Aorta (tissue), 5 donors: ENCODE data around the gene EFNA4. TPM values are rescaled to one million over a fixed set of nuclear protein-coding genes. Genes with fewer than 3 reads are reported as not detected.

Experiments
- ATAC-seq: fragments of 200-7000 bp; cut with Tn5 transposase; one replicate; pipeline ENCODE4 v1.9.1; 2022; ENCODE audit warnings: moderate library complexity; ENCODE audit not compliant: low FRiP score
- DNase-seq, 2 donors: peaks; one replicate each; pipeline ENCODE4 v3.0.0-alpha.2; 2020
- H3K27ac ChIP-seq, 2 donors: one replicate each; pipeline ENCODE4 v1.5.1; 2013; ENCODE audit warnings: low read length in 2 of 2, mild to moderate bottlenecking in 2 of 2, moderate library complexity in 2 of 2, control low read depth in 1 of 2, inconsistent platforms in 1 of 2, low read depth in 1 of 2
- H3K27me3 ChIP-seq, 2 donors: one replicate each; pipeline ENCODE4 v1.6.1; 2013; ENCODE audit warnings: control low read depth in 1 of 2, low read length in 1 of 2, mild to moderate bottlenecking in 1 of 2, moderate library complexity in 1 of 2; ENCODE audit not compliant: insufficient read depth in 2 of 2, control insufficient read depth in 1 of 2
- H3K36me3 ChIP-seq, 2 donors: one replicate each; pipeline ENCODE4 v1.6.1; 2013; ENCODE audit warnings: control low read depth in 1 of 2, low read length in 1 of 2, mild to moderate bottlenecking in 1 of 2; ENCODE audit not compliant: insufficient read depth in 2 of 2, control insufficient read depth in 1 of 2
- H3K4me1 ChIP-seq, 2 donors: one replicate each; pipeline ENCODE4 v1.6.1; 2013; ENCODE audit warnings: low read length in 2 of 2, control low read depth in 1 of 2, mild to moderate bottlenecking in 1 of 2, moderate library complexity in 1 of 2; ENCODE audit not compliant: insufficient read depth in 2 of 2, control insufficient read depth in 1 of 2
- H3K4me3 ChIP-seq, 2 donors: one replicate each; pipeline ENCODE4 v1.5.1; 2013; ENCODE audit warnings: low read length in 2 of 2, control low read depth in 1 of 2, mild to moderate bottlenecking in 1 of 2
- H3K9me3 ChIP-seq: one replicate; pipeline ENCODE4 v1.6.1; 2013; ENCODE audit warnings: mild to moderate bottlenecking, low read length; ENCODE audit not compliant: control insufficient read depth
- WGBS, 2 donors: extraction: QIAGEN DNeasy Blood & Tissue Kit; methylation state at CpG; one replicate each; pipeline ENCODE4 v1.1.7; 2013; 5-methylcytosine and 5-hydroxymethylcytosine counted together
- intact Hi-C, 2 donors: fragments of 100-400 bp; cut with DNase I; formaldehyde crosslinking; loops; one replicate each; pipeline versions ENCODE4 v1.14.2 to v1.15.0; 2022
- polyA plus RNA-seq, 2 donors: library from polyadenylated mRNA; stranded (reverse); fragments of 200-250 nt; gene quantifications; one replicate each; pipeline ENCODE4 v1.2.3, GENCODE V29; 2013
- total RNA-seq, 2 donors: library from RNA; stranded (reverse); fragmentation: NEBNext Ultra II Directional; extraction: Animal tissue kit (Norgen Biotek cat#: 25700); gene quantifications; one replicate each; pipeline ENCODE4 v1.2.1, GENCODE V29; 2021
- donor health status: healthy with polysubstance abuse.
- donor health status: Bipolar disorder and iron deficiency.
- donor health status: DM: no; HTN: no; CAD: no.
- donor health status: DM: no; HTN: no; CAD: no.
- donor health status: DM: yes; HTN: yes; CAD: no.

Gene EFNA4
- total and polyA plus RNA-seq, 4 donors: 3.0 to 5.7 (median 4.0) TPM

DNA sequence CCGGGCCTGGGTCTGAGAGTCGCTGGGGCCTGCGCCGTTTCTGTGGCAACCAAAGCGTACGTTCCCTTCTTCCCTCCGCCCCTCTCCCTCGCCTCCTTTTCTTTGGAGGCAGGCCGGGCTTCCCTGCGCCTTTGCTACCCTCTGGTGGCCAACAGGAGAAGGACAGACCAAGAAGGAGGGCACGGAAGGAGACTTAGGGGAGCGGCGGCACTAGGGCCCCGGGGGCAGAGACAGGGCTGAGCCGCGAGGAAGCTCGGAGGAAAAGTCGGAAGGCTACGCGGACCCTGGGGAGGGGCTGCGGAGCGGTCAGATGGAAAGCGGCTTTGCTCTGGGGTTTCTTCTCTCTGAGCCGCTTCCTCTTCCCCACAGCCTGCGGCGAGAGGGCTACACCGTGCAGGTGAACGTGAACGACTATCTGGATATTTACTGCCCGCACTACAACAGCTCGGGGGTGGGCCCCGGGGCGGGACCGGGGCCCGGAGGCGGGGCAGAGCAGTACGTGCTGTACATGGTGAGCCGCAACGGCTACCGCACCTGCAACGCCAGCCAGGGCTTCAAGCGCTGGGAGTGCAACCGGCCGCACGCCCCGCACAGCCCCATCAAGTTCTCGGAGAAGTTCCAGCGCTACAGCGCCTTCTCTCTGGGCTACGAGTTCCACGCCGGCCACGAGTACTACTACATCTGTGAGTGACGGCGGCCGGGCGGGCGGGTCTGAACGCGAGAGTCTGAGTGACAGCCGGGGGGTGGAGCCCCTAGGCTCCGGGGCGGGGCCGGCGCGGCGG is 21.4 kb downstream of the EFNA4 start:
- intact Hi-C loops: loop anchor here (1.0 to 5.0 kb wide), 4 partner anchors 22 to 603 kb away; partner anchors contain the start of gene EFNA4 (in 1 of the 2)
- H3K4me1 ChIP-seq: no peaks in the 10 kb centered on the region
- peak overlapping the region; percentile 27 to 59 for H3K4me3 ChIP-seq
- ATAC-seq (peak; percentile 94), DNase-seq (peak; percentile 96 to 97)
- H3K27ac ChIP-seq: peak overlapping the region in 1 of 2 donors; percentile 55
- WGBS, 2 donors: 1% methylated on average over 64 to 67 of the region's 67 CpGs
- no peaks in the 10 kb centered on the region for H3K36me3 ChIP-seq
- no peaks in the 10 kb centered on the region for H3K9me3 ChIP-seq
- no peaks in the 10 kb centered on the region for H3K27me3 ChIP-seq

DNA sequence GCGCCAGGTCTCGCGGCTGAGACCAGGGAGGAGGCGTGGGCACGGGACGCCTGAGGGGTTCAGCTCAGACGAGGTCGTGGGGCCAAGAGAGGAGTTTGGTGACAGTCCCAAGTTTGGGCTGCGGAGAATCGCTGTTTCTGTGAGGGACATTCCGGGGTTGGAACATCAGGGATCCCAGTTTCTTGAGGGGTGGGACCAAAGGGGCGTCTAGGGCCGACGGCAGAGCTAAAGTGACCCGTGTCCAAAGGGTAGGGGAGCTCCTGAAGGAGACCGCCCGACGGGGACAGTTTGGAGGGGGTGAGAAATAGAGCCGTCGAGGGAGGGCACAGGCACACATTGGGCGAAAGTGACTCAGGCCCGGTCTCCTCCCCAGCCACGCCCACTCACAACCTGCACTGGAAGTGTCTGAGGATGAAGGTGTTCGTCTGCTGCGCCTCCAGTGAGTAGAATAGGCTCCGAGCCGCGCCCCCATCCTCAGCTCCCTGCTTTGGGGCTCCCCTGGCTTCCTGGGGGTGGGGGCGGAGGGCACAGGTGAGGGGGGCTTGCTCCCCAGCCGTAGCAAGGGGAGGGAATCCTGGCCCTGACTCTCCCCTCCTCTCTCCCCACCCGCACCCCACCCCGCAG is 22.1 kb downstream of the EFNA4 start:
- H3K27ac ChIP-seq: peak overlapping the region in 1 of 2 donors; percentile 38
- H3K4me1 ChIP-seq: no peaks in the 10 kb centered on the region
- H3K36me3 ChIP-seq: no peaks in the 10 kb centered on the region
- ATAC-seq (peak; percentile 33), DNase-seq (peak; percentile 81 to 88)
- no peaks in the 10 kb centered on the region for H3K9me3 ChIP-seq
- H3K27me3 ChIP-seq: no peaks in the 10 kb centered on the region
- 3 to 4% methylated on average over 32 of the region's 32 CpGs for WGBS, 2 donors
- intact Hi-C loops: loop anchor here in 1 of 2 donors (2.0 kb wide), 1 partner anchor 41 kb away; no protein-coding TSS in a partner anchor
- peak overlapping the region in 1 of 2 donors; percentile 59 for H3K4me3 ChIP-seq

DNA sequence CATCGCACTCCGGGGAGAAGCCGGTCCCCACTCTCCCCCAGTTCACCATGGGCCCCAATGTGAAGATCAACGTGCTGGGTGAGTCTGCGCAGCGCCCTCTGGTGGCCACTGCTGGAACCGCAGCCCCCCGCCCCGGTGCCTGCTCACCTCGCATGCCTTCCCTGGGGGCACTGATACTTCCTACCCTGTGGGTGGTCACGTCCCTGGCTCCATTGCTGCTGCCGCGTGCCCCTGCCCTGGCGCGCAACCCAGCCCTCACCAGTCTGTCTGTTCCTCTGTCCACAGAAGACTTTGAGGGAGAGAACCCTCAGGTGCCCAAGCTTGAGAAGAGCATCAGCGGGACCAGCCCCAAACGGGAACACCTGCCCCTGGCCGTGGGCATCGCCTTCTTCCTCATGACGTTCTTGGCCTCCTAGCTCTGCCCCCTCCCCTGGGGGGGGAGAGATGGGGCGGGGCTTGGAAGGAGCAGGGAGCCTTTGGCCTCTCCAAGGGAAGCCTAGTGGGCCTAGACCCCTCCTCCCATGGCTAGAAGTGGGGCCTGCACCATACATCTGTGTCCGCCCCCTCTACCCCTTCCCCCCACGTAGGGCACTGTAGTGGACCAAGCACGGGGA is 22.7 kb downstream of the EFNA4 start:
- intact Hi-C loops: no loop called here
- Histone ChIP-seq H3K9me3 (no peaks in the 10 kb centered on the region), H3K27me3 (no peaks in the 10 kb centered on the region), H3K4me3 (no peak overlapping the region), H3K4me1 (no peaks in the 10 kb centered on the region), H3K27ac (no peak overlapping the region), H3K36me3 (no peaks in the 10 kb centered on the region)
- 25 to 28% methylated on average over 24 of the region's 24 CpGs for WGBS, 2 donors
- DNase-seq: peak; percentile 75 to 91
- peak; percentile 67 for ATAC-seq

DNA sequence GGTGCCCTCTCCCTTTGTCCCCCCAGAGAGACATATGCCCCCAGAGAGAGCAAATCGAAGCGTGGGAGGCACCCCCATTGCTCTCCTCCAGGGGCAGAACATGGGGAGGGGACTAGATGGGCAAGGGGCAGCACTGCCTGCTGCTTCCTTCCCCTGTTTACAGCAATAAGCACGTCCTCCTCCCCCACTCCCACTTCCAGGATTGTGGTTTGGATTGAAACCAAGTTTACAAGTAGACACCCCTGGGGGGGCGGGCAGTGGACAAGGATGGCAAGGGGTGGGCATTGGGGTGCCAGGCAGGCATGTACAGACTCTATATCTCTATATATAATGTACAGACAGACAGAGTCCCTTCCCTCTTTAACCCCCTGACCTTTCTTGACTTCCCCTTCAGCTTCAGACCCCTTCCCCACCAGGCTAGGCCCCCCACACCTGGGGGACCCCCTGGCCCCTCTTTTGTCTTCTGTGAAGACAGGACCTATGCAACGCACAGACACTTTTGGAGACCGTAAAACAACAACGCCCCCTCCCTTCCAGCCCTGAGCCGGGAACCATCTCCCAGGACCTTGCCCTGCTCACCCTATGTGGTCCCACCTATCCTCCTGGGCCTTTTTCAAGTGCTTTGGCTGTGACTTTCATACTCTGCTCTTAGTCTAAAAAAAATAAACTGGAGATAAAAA is 23.5 kb downstream of the EFNA4 start:
- intact Hi-C loops: no loop called here
- Histone ChIP-seq H3K4me3 (no peak overlapping the region), H3K27ac (no peak overlapping the region), H3K9me3 (no peaks in the 10 kb centered on the region), H3K27me3 (no peaks in the 10 kb centered on the region), H3K36me3 (no peaks in the 10 kb centered on the region), H3K4me1 (no peaks in the 10 kb centered on the region)
- ATAC-seq (no peak), DNase-seq (peak in 1 of 2 donors; percentile 75)
- 78 to 79% methylated on average over 8 of the region's 8 CpGs for WGBS, 2 donors

DNA sequence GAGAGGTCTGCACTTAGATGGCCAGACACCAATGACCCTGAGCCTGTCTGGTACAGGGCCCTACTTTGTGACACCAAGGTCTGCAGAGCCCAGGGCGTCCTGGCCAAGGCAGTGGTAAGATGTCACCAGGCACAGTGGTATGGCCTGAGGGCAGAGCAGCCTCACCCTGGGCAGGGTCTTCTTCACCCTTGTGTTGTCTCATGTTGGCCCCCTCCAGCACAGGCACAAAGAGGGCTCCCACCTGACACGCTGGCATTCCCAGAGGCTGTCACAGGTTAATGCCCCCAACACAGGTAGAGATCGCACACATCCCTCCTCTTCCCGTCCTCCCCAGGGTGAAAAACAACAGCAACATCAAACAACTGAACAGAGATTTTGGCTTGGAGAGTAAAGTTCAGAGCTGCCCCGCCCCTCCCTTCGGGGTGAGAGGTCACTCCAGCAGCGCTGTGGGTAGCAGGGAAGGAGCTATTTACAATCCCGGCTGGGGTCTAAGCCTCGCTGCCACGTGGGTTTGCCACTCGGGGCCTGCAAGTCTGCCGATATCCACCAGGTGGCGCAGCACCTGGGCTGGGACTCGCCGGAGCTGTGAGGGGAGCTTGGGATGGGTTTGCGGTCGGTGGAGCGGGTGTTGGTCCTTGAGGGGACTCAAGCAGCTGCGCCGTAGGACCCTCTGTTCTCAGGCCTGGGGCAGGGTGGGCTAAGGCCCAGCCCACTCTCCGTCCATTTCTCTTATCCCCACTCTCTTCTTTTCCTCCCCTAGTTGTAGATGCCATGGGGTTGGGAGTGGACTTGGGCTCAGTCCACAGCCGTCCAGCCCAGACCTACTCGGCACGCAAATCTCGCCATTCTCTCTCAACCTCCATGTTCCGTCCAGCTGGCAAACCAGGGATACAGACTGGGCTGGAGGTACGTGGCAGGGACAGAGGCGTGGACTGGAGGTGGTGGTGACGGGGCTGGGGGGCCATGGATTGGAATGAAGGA is 27.8 kb downstream of the EFNA4 start:
- peak; percentile 84 to 94 for DNase-seq
- WGBS, 2 donors: 21 to 26% methylated on average over 29 of the region's 29 CpGs
- Histone ChIP-seq H3K4me1 (no peaks in the 10 kb centered on the region), H3K36me3 (no peaks in the 10 kb centered on the region), H3K27me3 (no peaks in the 10 kb centered on the region), H3K4me3 (no peak overlapping the region), H3K27ac (no peak overlapping the region), H3K9me3 (no peaks in the 10 kb centered on the region)
- intact Hi-C loops: loop anchor here (1.0 to 5.0 kb wide), 3 partner anchors 36 to 77 kb away; partner anchors contain the start of gene EFNA1 (in 2 of the 2)
- ATAC-seq: peak; percentile 82

DNA sequence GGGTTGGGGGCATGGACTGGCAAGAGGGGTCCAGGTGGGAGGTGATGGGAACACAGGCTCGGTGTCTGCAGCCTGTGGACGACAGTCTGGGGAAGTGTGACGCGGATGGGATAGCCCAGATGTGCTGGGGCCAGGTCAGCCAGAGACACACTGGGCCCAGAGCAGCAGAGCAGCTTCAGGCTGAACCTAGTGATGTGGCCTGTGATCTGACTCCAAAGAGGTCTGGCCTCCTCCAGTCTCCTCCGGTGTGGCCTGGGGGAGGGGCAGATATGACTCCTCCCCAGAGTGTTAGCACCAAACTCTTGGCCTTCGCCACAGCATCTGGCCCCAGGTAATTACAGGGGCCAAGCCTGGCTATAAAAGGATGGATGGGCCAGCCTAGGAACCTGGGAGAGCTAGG is 28.6 kb downstream of the EFNA4 start:
- Histone ChIP-seq H3K36me3 (no peaks in the 10 kb centered on the region), H3K4me1 (no peaks in the 10 kb centered on the region), H3K27ac (no peak overlapping the region), H3K9me3 (no peaks in the 10 kb centered on the region), H3K27me3 (no peaks in the 10 kb centered on the region), H3K4me3 (no peak overlapping the region)
- DNase-seq (no peak), ATAC-seq (no peak)
- 82 to 87% methylated on average over 6 of the region's 6 CpGs for WGBS, 2 donors
- intact Hi-C loops: loop anchor here (2.0 to 5.0 kb wide), 2 partner anchors 35 to 75 kb away; partner anchors contain the start of gene EFNA1 (in 2 of the 2)

DNA sequence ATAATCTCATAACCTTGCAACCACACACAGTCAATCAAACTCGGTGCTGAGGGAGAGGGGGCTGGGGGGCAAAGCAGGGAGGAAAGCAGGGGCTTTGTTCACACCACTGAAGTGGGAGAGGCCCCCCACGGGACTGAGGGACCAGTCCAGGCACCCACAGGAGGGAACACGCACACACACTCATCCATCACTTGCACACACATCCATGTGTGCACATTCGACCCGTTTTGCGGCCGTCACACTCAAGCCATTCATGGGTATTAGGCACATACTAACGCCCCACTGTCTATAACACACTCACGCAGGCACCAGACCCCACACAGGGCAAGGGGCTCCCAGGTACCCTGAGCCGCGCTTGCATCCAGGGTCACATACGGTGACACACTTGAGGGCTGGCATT is 29.1 kb downstream of the EFNA4 start:
- H3K4me3 ChIP-seq: no peak overlapping the region
- intact Hi-C loops: loop anchor here (2.0 to 5.0 kb wide), 2 partner anchors 35 to 74 kb away; partner anchors contain the start of gene EFNA1 (in 2 of the 2)
- WGBS, 2 donors: 90 to 92% methylated on average over 12 of the region's 12 CpGs

More for the DNA sequence above, 29.1 kb downstream of the EFNA4 start:
- H3K36me3 ChIP-seq: no peaks in the 10 kb centered on the region
- H3K27ac ChIP-seq: no peak overlapping the region
- ATAC-seq (no peak), DNase-seq (no peak)
- H3K9me3 ChIP-seq: no peaks in the 10 kb centered on the region
- H3K4me1 ChIP-seq: no peaks in the 10 kb centered on the region
- no peaks in the 10 kb centered on the region for H3K27me3 ChIP-seq
